Retinal pigment epithelial cell (primary cell): ENCODE measurements around the gene SEPHS1.
A peak's percentile ranks its signal among the peaks of the same experiment; 100 is the strongest.

Experiments used
- DNase-seq: peaks from one replicate; pipeline ENCODE4 v3.0.0-alpha.2; 2010; ENCODE audit warnings: low read depth
- H3K4me3 ChIP-seq: 2 replicates; pipeline ENCODE4 v1.5.1; 2011; ENCODE audit warnings: mild to moderate bottlenecking, low read length, control low read depth, moderate library complexity
- CTCF ChIP-seq: conservative IDR thresholded peaks from 2 replicates; pipeline ENCODE4 v1.5.1; 2011; ENCODE audit warnings: low read depth, low read length, control low read depth, inconsistent platforms

The SEPHS1 gene

GRCh38 chr10:13302821-13303555 is 45.1 kb downstream of the SEPHS1 start:
- TF ChIP-seq CTCF, result no peak
- no peak overlapping the region for H3K4me3 ChIP-seq
- DNase-seq, result no peak

GRCh38 chr10:13299437-13300287 is 48.4 kb downstream of the SEPHS1 start, which contains the start of gene PHYH:
PHYH (minus strand) TSS chr10:13300064; CDS start chr10:13300042, 22 bp downstream.
- no peak for TF ChIP-seq CTCF
- peak; percentile 60 for DNase-seq
- peak within 1 kb of the TSS; percentile 58 for H3K4me3 ChIP-seq

- no peak for DNase-seq
- TF ChIP-seq CTCF, result no peak
- H3K4me3 ChIP-seq, result peak overlapping the region; percentile 58
These were observed 49.2 kb downstream of the SEPHS1 start for GRCh38 chr10:13298748-13299436.

- no peak for TF ChIP-seq CTCF
- H3K4me3 ChIP-seq, result no peak overlapping the region
- no peak for DNase-seq
These were observed 51.6 kb downstream of the SEPHS1 start for GRCh38 chr10:13296476-13296875.

GRCh38 chr10:13294784-13295183 is 53.3 kb downstream of the SEPHS1 start:
- TF ChIP-seq CTCF, result no peak
- H3K4me3 ChIP-seq, result no peak overlapping the region
- no peak for DNase-seq

- H3K4me3 ChIP-seq, result no peak overlapping the region
- no peak for TF ChIP-seq CTCF
- no peak for DNase-seq
These were observed 56.0 kb downstream of the SEPHS1 start for GRCh38 chr10:13291821-13292773.
